ENCODE results near the gene NGEF. TPM values are rescaled to one million over a fixed set of nuclear protein-coding genes. Genes with fewer than 3 reads are reported as not detected.

The NGEF gene
- total RNA-seq, 1 experiment from 2014 or later: 5.4 TPM

DNA sequence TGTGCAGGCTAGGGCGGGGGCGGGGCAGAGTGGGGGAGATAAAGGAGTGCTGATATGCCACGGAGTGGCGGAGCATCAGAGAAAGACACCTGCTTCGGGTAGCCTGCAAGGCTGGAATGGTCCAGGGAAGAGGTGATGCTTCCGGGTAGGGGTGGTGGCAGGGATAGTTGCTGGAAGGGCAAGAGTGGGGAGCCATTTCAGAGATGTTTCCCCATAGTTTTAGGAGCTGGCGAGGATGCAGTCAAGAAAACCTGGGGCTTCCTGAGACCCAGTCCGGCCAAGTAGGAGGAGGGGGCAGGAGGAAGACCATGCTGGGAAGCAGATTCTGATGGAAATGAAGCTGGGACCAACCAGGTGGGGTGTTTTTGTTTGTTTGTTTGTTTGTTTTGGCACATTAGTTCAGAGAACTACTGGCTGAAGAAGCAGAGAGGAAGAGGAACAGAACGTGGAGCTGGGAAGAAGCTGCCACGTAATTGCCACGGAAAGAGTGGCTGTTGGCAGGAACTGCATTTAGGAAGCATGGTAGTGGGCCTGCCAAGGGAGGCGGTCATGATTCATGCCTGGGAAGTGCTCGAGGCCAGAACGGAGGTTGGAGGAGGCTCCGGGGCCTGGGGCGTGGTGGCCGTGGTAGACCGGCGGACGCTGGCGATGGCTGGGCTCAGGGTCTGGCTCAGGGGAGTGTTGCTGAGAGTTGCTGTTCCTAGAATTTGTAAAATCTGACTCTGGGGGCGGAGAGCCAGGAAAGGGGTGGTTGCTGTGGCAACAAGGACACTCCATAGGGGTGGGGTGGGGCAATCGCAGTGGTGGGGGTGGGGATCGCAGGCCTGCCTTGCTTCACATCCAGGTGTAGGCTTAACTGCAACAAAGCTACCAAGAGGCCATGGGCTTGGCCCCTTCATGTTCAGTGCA is 38.4 kb upstream of the NGEF start (continued):
- TF ChIP-seq, protein P1, sequence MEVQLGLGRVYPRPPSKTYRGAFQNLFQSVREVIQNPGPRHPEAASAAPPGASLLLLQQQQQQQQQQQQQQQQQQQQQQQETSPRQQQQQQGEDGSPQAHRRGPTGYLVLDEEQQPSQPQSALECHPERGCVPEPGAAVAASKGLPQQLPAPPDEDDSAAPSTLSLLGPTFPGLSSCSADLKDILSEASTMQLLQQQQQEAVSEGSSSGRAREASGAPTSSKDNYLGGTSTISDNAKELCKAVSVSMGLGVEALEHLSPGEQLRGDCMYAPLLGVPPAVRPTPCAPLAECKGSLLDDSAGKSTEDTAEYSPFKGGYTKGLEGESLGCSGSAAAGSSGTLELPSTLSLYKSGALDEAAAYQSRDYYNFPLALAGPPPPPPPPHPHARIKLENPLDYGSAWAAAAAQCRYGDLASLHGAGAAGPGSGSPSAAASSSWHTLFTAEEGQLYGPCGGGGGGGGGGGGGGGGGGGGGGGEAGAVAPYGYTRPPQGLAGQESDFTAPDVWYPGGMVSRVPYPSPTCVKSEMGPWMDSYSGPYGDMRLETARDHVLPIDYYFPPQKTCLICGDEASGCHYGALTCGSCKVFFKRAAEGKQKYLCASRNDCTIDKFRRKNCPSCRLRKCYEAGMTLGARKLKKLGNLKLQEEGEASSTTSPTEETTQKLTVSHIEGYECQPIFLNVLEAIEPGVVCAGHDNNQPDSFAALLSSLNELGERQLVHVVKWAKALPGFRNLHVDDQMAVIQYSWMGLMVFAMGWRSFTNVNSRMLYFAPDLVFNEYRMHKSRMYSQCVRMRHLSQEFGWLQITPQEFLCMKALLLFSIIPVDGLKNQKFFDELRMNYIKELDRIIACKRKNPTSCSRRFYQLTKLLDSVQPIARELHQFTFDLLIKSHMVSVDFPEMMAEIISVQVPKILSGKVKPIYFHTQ (CRISPR knock-in tag; IDR thresholded peaks at IDR 0.05): no peak
- TF ChIP-seq NFATC4 (CRISPR knock-in tag; IDR thresholded peaks at IDR 0.05) (no peak), NR1H2 (CRISPR knock-in tag; IDR thresholded peaks at IDR 0.05) (no peak), CREB1 (CRISPR knock-in tag; IDR thresholded peaks at IDR 0.05) (peak; percentile 46; the same call in 1 of the 2 replicates), NFE2L1 (CRISPR knock-in tag; IDR thresholded peaks at IDR 0.05) (peak; percentile 37; the same call in 1 of the 2 replicates), JAZF1 (CRISPR knock-in tag; IDR thresholded peaks at IDR 0.05) (no peak), IRF2 (CRISPR knock-in tag; IDR thresholded peaks at IDR 0.05; ENCODE audit: borderline replicate concordance, low read depth) (no peak), FOXK1 (CRISPR knock-in tag; IDR thresholded peaks at IDR 0.05) (0 out of 2 replicates have a peak, but pooled peaks have one; percentile 60), TEAD4 (CRISPR knock-in tag; IDR thresholded peaks at IDR 0.05) (no peak), MXD4 (CRISPR knock-in tag; IDR thresholded peaks at IDR 0.05; ENCODE audit: borderline replicate concordance) (no peak), FOXP1 (CRISPR knock-in tag; IDR thresholded peaks at IDR 0.05; ENCODE audit: borderline replicate concordance) (peak; percentile 91; the same call in 1 of the 2 replicates), MYBL2 (CRISPR knock-in tag; IDR thresholded peaks at IDR 0.05) (no peak)
- TF ChIP-seq, protein P2, sequence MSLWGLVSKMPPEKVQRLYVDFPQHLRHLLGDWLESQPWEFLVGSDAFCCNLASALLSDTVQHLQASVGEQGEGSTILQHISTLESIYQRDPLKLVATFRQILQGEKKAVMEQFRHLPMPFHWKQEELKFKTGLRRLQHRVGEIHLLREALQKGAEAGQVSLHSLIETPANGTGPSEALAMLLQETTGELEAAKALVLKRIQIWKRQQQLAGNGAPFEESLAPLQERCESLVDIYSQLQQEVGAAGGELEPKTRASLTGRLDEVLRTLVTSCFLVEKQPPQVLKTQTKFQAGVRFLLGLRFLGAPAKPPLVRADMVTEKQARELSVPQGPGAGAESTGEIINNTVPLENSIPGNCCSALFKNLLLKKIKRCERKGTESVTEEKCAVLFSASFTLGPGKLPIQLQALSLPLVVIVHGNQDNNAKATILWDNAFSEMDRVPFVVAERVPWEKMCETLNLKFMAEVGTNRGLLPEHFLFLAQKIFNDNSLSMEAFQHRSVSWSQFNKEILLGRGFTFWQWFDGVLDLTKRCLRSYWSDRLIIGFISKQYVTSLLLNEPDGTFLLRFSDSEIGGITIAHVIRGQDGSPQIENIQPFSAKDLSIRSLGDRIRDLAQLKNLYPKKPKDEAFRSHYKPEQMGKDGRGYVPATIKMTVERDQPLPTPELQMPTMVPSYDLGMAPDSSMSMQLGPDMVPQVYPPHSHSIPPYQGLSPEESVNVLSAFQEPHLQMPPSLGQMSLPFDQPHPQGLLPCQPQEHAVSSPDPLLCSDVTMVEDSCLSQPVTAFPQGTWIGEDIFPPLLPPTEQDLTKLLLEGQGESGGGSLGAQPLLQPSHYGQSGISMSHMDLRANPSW (CRISPR knock-in tag; conservative IDR thresholded peaks at IDR 0.05; ENCODE audit: low read depth): no peak
- TF ChIP-seq, protein P3, sequence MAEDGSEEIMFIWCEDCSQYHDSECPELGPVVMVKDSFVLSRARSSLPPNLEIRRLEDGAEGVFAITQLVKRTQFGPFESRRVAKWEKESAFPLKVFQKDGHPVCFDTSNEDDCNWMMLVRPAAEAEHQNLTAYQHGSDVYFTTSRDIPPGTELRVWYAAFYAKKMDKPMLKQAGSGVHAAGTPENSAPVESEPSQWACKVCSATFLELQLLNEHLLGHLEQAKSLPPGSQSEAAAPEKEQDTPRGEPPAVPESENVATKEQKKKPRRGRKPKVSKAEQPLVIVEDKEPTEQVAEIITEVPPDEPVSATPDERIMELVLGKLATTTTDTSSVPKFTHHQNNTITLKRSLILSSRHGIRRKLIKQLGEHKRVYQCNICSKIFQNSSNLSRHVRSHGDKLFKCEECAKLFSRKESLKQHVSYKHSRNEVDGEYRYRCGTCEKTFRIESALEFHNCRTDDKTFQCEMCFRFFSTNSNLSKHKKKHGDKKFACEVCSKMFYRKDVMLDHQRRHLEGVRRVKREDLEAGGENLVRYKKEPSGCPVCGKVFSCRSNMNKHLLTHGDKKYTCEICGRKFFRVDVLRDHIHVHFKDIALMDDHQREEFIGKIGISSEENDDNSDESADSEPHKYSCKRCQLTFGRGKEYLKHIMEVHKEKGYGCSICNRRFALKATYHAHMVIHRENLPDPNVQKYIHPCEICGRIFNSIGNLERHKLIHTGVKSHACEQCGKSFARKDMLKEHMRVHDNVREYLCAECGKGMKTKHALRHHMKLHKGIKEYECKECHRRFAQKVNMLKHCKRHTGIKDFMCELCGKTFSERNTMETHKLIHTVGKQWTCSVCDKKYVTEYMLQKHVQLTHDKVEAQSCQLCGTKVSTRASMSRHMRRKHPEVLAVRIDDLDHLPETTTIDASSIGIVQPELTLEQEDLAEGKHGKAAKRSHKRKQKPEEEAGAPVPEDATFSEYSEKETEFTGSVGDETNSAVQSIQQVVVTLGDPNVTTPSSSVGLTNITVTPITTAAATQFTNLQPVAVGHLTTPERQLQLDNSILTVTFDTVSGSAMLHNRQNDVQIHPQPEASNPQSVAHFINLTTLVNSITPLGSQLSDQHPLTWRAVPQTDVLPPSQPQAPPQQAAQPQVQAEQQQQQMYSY (CRISPR knock-in tag; IDR thresholded peaks at IDR 0.05): peak; percentile 93

DNA sequence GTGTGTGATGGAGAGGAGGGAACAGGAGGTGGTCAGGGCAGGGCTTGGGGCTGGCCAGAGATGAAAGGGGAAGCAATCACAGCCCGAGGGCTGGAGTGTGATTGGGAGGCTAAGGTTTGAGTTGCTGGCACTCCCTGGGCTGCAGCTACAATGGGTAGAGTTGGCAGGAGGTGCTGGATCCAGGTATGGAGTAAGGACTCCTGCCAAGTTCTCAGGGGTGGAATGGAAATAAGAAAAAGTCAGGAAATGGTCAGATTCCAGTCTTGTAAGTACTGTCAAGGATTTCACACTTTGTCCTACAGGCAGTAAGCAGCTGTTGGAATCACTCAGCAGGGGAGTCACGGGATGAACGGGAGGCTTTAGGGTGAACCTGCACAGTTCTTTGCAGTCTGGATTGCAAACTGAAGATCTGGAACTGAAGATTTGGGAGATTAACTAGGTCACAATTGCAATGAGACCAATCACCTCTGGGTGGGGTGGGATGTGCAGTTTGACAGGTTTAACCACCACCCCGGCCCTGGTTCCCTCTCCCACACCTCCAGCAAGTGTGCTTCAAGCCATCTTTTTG is 36.2 kb upstream of the NGEF start:
- Mint-ChIP-seq H3K27me3 (ENCODE audit: low read depth) (peaks cover 3% of the 10 kb centered on the region), H3K4me3 (no peak overlapping the region), H3K9me3 (no peaks in the 10 kb centered on the region), H3K36me3 (no peaks in the 10 kb centered on the region), H3K27ac (no peak overlapping the region), H3K4me1 (peaks cover 64% of the 10 kb centered on the region)
- no peak for ATAC-seq
- CTCF ChIA-PET: interaction anchor here (1.1 to 3.3 kb wide), 2 partner anchors 18 to 21 kb away, joined by 4 to 16 read pairs; no protein-coding TSS in a partner anchor
- DNase-seq (ENCODE audit: low spot score): no peak
- POLR2A ChIA-PET: no interaction called here
- no peak for TF ChIP-seq ZBTB21 (CRISPR knock-in tag; IDR thresholded peaks at IDR 0.05; ENCODE audit: borderline replicate concordance)
- TF ChIP-seq, protein P4, sequence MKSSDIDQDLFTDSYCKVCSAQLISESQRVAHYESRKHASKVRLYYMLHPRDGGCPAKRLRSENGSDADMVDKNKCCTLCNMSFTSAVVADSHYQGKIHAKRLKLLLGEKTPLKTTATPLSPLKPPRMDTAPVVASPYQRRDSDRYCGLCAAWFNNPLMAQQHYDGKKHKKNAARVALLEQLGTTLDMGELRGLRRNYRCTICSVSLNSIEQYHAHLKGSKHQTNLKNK (CRISPR knock-in tag; IDR thresholded peaks at IDR 0.05): no peak
- no peak for TF ChIP-seq ZNF317 (CRISPR knock-in tag; IDR thresholded peaks at IDR 0.05; ENCODE audit: borderline replicate concordance, low read depth)
- TF ChIP-seq, protein P3 (CRISPR knock-in tag; IDR thresholded peaks at IDR 0.05): no peak
- TF ChIP-seq, protein P5, sequence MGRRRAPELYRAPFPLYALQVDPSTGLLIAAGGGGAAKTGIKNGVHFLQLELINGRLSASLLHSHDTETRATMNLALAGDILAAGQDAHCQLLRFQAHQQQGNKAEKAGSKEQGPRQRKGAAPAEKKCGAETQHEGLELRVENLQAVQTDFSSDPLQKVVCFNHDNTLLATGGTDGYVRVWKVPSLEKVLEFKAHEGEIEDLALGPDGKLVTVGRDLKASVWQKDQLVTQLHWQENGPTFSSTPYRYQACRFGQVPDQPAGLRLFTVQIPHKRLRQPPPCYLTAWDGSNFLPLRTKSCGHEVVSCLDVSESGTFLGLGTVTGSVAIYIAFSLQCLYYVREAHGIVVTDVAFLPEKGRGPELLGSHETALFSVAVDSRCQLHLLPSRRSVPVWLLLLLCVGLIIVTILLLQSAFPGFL (CRISPR knock-in tag; IDR thresholded peaks at IDR 0.05; ENCODE audit: borderline replicate concordance): no peak
